Kidney (tissue), 14 donors: ENCODE results near the gene MAP3K6. TPM values are rescaled to one million over a fixed set of nuclear protein-coding genes. Genes with fewer than 3 reads are reported as not detected.

Experiments
- DNase-seq, 5 donors: peaks; one replicate each; pipeline ENCODE4 v3.0.0-alpha.2; 2013 to 2020
- FAIRE-seq: peaks from 2 replicates; lab custom pipeline; 2012; peaks lifted over from hg19 to GRCh38; lab: Jason Lieb, UNC
- H3K27ac ChIP-seq, 2 donors: one replicate each; pipeline ENCODE4 v1.7.0; 2013; ENCODE audit warnings: low read depth in 2 of 2, low read length in 2 of 2, inconsistent platforms in 1 of 2
- H3K27me3 ChIP-seq: one replicate; pipeline ENCODE4 v1.7.1; 2013; ENCODE audit warnings: low read length, inconsistent platforms; ENCODE audit not compliant: control insufficient read depth, insufficient read depth
- H3K36me3 ChIP-seq, 3 donors: one replicate each; pipeline versions ENCODE4 v1.7.0 to v1.7.1; 2013; ENCODE audit warnings: low read length in 3 of 3, control low read depth in 1 of 3, inconsistent platforms in 1 of 3; ENCODE audit not compliant: insufficient read depth in 3 of 3, control insufficient read depth in 2 of 3
- H3K4me1 ChIP-seq, 3 donors: one replicate each; pipeline versions ENCODE4 v1.7.0 to v1.7.1; 2013; ENCODE audit warnings: low read length in 3 of 3, inconsistent platforms in 1 of 3, low read depth in 1 of 3; ENCODE audit not compliant: control insufficient read depth in 2 of 3, insufficient read depth in 2 of 3
- H3K4me3 ChIP-seq, 3 donors: one replicate each; pipeline versions ENCODE4 v1.7.0 to v1.8.1; 2013; ENCODE audit warnings: low read length in 3 of 3, control low read depth in 1 of 3, inconsistent platforms in 1 of 3
- H3K9ac ChIP-seq, 3 donors: one replicate each; pipeline versions ENCODE4 v1.7.0 to v1.7.1; 2013; ENCODE audit warnings: low read length in 3 of 3, control low read depth in 1 of 3, inconsistent platforms in 1 of 3
- H3K9me3 ChIP-seq, 3 donors: one replicate each; pipeline versions ENCODE4 v1.7.0 to v1.7.1; 2013; ENCODE audit warnings: low read length in 3 of 3, control low read depth in 1 of 3, inconsistent platforms in 1 of 3; ENCODE audit not compliant: control insufficient read depth in 2 of 3, insufficient read depth in 1 of 3
- CTCF ChIP-seq: IDR thresholded peaks from 3 replicates; pipeline ENCODE4 v1.5.1; 2012; ENCODE audit warnings: mild to moderate bottlenecking, moderate library complexity, borderline replicate concordance; ENCODE audit not compliant: insufficient read depth; ENCODE audit errors: extremely low read depth
- intact Hi-C: fragments of 100-400 bp; cut with DNase I; formaldehyde crosslinking; loops from one replicate; pipeline ENCODE4 v1.11.1; 2022
- polyA plus RNA-seq: library from polyadenylated mRNA; stranded (reverse); fragments of 350-450 nt; fragmentation: Illumina TruSeq; extraction: RNeasy Lipid Tissue Mini Kit (QIAGEN cat#74804); gene quantifications from one replicate; pipeline ENCODE4 v1.2.3, GENCODE V29; 2014; ENCODE audit warnings: low read depth, low replicate concordance; ENCODE audit not compliant: insufficient read depth
- total RNA-seq: library from RNA; stranded (reverse); fragmentation: NEBNext Ultra II Directional; extraction: Animal tissue kit (Norgen Biotek cat#: 25700); gene quantifications from one replicate; pipeline ENCODE4 v1.2.1, GENCODE V29; 2021
- donor health status: control.
- donor health status: control.
- donor health status: control.
- donor health status: control.
- donor health status: control.
- donor health status: DM: yes; HTN: yes; CAD: no.
- donor health status: Normal renal cell carcinoma (clear cell type).

MAP3K6 gene
- total and polyA plus RNA-seq, 2 donors from 2014 or later: 59.7 to 86.7 TPM

GRCh38 chr1:27366113-27366410 lies 699 bp downstream of the MAP3K6 start:
- Histone ChIP-seq H3K9ac (peak overlapping the region in 1 of 3 donors; percentile 69), H3K4me1 (peaks cover 0 to 19% (median 14%) of the 10 kb centered on the region in 3 donors), H3K27me3 (no peaks in the 10 kb centered on the region), H3K9me3 (no peaks in the 10 kb centered on the region), H3K36me3 (peaks cover 0 to 20% (median 9%) of the 10 kb centered on the region in 3 donors), H3K27ac (peak overlapping the region; percentile 92 to 95), H3K4me3 (peak overlapping the region in 2 of 3 donors; percentile 65 to 79)
- DNase-seq: peak; percentile 86 to 97 (median 93)
- intact Hi-C loops: no loop called here
- no peak for TF ChIP-seq CTCF
- no peak for FAIRE-seq

- peak overlapping the region in 1 of 3 donors; percentile 69 for H3K9ac ChIP-seq
- intact Hi-C loops: no loop called here
- H3K9me3 ChIP-seq: no peaks in the 10 kb centered on the region
- H3K36me3 ChIP-seq: peaks cover 0 to 20% (median 9%) of the 10 kb centered on the region in 3 donors
- TF ChIP-seq CTCF: no peak
- peak overlapping the region; percentile 92 to 95 for H3K27ac ChIP-seq
- H3K27me3 ChIP-seq: no peaks in the 10 kb centered on the region
- H3K4me1 ChIP-seq: peaks cover 0 to 19% (median 14%) of the 10 kb centered on the region in 3 donors
- DNase-seq (peak; percentile 95 to 98 (median 95)), FAIRE-seq (no peak)
- H3K4me3 ChIP-seq: peak overlapping the region; percentile 58 to 79 (median 77)
Observed at GRCh38 chr1:27365372-27366112, 1.2 kb downstream of the MAP3K6 start.

GRCh38 chr1:27364696-27365371 lies 1.9 kb downstream of the MAP3K6 start:
- no peaks in the 10 kb centered on the region for H3K27me3 ChIP-seq
- FAIRE-seq (no peak), DNase-seq (peak in 1 of 5 donors; percentile 71)
- peak overlapping the region; percentile 58 to 79 (median 77) for H3K4me3 ChIP-seq
- no peaks in the 10 kb centered on the region for H3K9me3 ChIP-seq
- TF ChIP-seq CTCF: no peak
- H3K9ac ChIP-seq: peak overlapping the region in 1 of 3 donors; percentile 3
- H3K4me1 ChIP-seq: peaks cover 0 to 21% (median 14%) of the 10 kb centered on the region in 3 donors
- peaks cover 0 to 20% (median 9%) of the 10 kb centered on the region in 3 donors for H3K36me3 ChIP-seq
- intact Hi-C loops: no loop called here
- peak overlapping the region; percentile 55 to 92 for H3K27ac ChIP-seq
